Endothelial cell of umbilical vein (primary cell): ENCODE measurements around the gene DUSP28. TPM values are rescaled to one million over a fixed set of nuclear protein-coding genes. Genes with fewer than 3 reads are reported as not detected.

Experiments
- BruUV-seq: library from RNA; stranded (reverse); fragments of 400-500 nt; replicated peaks from 2 replicates; lab custom pipeline; 2021; lab: Mats Ljungman, UMichigan
- CTCF ChIA-PET: fragments of 300-600, 350-600 bp; sonication (Branson Sonifier 250); formaldehyde crosslinking; loops from one replicate; lab custom pipeline; 2021; ENCODE audit warnings: antibody characterized with exemption, inconsistent platforms; lab: Charles Lee
- POLR2A ChIA-PET: fragments of 300-600, 350-600 bp; sonication (Branson Sonifier 250); formaldehyde crosslinking; loops from one replicate; lab custom pipeline; 2021; ENCODE audit warnings: antibody characterized with exemption, inconsistent platforms; lab: Charles Lee
- DNase-seq: peaks from one replicate; pipeline ENCODE4 v3.0.0-alpha.2; 2011; ENCODE audit warnings: low read depth, low spot score
- FAIRE-seq: peaks from 2 replicates; lab custom pipeline; 2011; peaks lifted over from hg19 to GRCh38; lab: Jason Lieb, UNC
- H2AFZ ChIP-seq: 2 replicates; pipeline ENCODE4 v1.6.0; 2012; ENCODE audit warnings: low read depth, low read length, control low read depth, inconsistent platforms
- H3K27ac ChIP-seq: 2 replicates; pipeline ENCODE4 v1.5.1; 2011; ENCODE audit warnings: low read depth, mild to moderate bottlenecking, control low read depth, low read length, moderate library complexity; ENCODE audit not compliant: insufficient read depth
- H3K27me3 ChIP-seq, 2 experiments: 2 replicates each; pipeline versions ENCODE4 v1.6.0 to v1.6.1; 2011; ENCODE audit warnings: low read length in 2 of 2, mixed read lengths in 1 of 2; ENCODE audit not compliant: control insufficient read depth in 2 of 2, insufficient read depth in 2 of 2
- H3K36me3 ChIP-seq, 2 experiments: 2 replicates in 1 of 2; 3 replicates in 1 of 2; pipeline ENCODE4 v1.5.1; 2011; ENCODE audit warnings: low read length in 2 of 2, mild to moderate bottlenecking in 1 of 2, moderate library complexity in 1 of 2; ENCODE audit not compliant: control insufficient read depth in 2 of 2, insufficient read depth in 2 of 2; ENCODE audit errors: extremely low read depth in 1 of 2
- H3K4me1 ChIP-seq: 3 replicates; pipeline ENCODE4 v1.5.1; 2011; ENCODE audit warnings: mild to moderate bottlenecking, low read length; ENCODE audit not compliant: control insufficient read depth, insufficient read depth; ENCODE audit errors: extremely low read depth
- H3K4me2 ChIP-seq: 2 replicates; pipeline ENCODE4 v1.6.1; 2011; ENCODE audit warnings: low read length, control low read depth, mixed read lengths; ENCODE audit not compliant: insufficient read depth
- H3K4me3 ChIP-seq, 3 experiments: fragments of 200-600 bp in 1 of 3; sonication (generic), shearing (Covaris generic) in 1 of 3; replicated peaks in 1 of 3; 2 replicates each; pipeline ENCODE4 v1.5.1; 2011 to 2016; ENCODE audit warnings: control low read depth in 3 of 3, low read length in 3 of 3, mild to moderate bottlenecking in 2 of 3, inconsistent platforms in 1 of 3, low read depth in 1 of 3, moderate library complexity in 1 of 3; ENCODE audit not compliant: insufficient read depth in 1 of 3
- H3K79me2 ChIP-seq: 2 replicates; pipeline ENCODE4 v1.6.0; 2012; ENCODE audit warnings: low read length, inconsistent platforms; ENCODE audit not compliant: control insufficient read depth, insufficient read depth
- H3K9ac ChIP-seq: replicated peaks from 2 replicates; pipeline ENCODE3; 2011; ENCODE audit warnings: low read length, control low read depth; ENCODE audit not compliant: insufficient read depth; ENCODE audit errors: extremely low read depth
- H3K9me1 ChIP-seq: replicated peaks from 3 replicates; pipeline ENCODE4 v1.6.0; 2011; ENCODE audit warnings: mild to moderate bottlenecking, low read length; ENCODE audit not compliant: control insufficient read depth, insufficient read depth; ENCODE audit errors: extremely low read depth
- H3K9me3 ChIP-seq: replicated peaks from 2 replicates; pipeline ENCODE4 v1.5.1; 2012; ENCODE audit warnings: low read length, inconsistent platforms; ENCODE audit not compliant: control insufficient read depth, insufficient read depth
- H4K20me1 ChIP-seq: replicated peaks from 2 replicates; pipeline ENCODE3; 2011; ENCODE audit warnings: mild to moderate bottlenecking, low read length; ENCODE audit not compliant: control insufficient read depth, insufficient read depth; ENCODE audit errors: extremely low read depth
- CTCF ChIP-seq, 2 donors: IDR thresholded peaks; 1 replicate in 1 of 2; 2 replicates in 1 of 2; pipeline ENCODE4 v1.5.1; 2011; ENCODE audit warnings: low read length in 2 of 2, mild to moderate bottlenecking in 2 of 2, moderate library complexity in 2 of 2, control low read depth in 1 of 2, inconsistent platforms in 1 of 2, low read depth in 1 of 2; ENCODE audit not compliant: insufficient read depth in 1 of 2; ENCODE audit errors: extremely low read depth in 1 of 2
- EZH2 ChIP-seq: IDR thresholded peaks from 2 replicates; pipeline ENCODE4 v1.6.1; 2012; ENCODE audit warnings: borderline replicate concordance, low read depth, mild to moderate bottlenecking, moderate library complexity, low read length, inconsistent platforms; ENCODE audit not compliant: severe bottlenecking
- FOS ChIP-seq: IDR thresholded peaks from 2 replicates; pipeline ENCODE4 v1.6.1; 2011; ENCODE audit warnings: mild to moderate bottlenecking, low read length, moderate library complexity, borderline replicate concordance; ENCODE audit not compliant: insufficient read depth
- GATA2 ChIP-seq: IDR thresholded peaks from 2 replicates; pipeline ENCODE4 v1.7.0; 2011; ENCODE audit warnings: low read depth, mild to moderate bottlenecking, moderate library complexity, mixed read lengths, low read length; ENCODE audit not compliant: insufficient read length, insufficient read depth
- JUN ChIP-seq: IDR thresholded peaks from 2 replicates; pipeline ENCODE4 v1.6.1; 2011; ENCODE audit warnings: borderline replicate concordance, low read depth; ENCODE audit not compliant: insufficient read length, insufficient read depth
- MAX ChIP-seq: IDR thresholded peaks from 2 replicates; pipeline ENCODE4 v1.6.1; 2011; ENCODE audit not compliant: insufficient read depth, insufficient read length
- POLR2A ChIP-seq: IDR thresholded peaks from 2 replicates; pipeline ENCODE4 v1.6.1; 2012; ENCODE audit warnings: low read depth, mild to moderate bottlenecking, control low read depth, low read length
- POLR2AphosphoS5 ChIP-seq: IDR thresholded peaks from 2 replicates; pipeline ENCODE4 v1.6.1; 2012; ENCODE audit warnings: low read depth, mild to moderate bottlenecking, control low read depth, low read length, moderate library complexity; ENCODE audit not compliant: insufficient read depth
- dilution Hi-C: fragments of 300-500 bp; cut with MboI; formaldehyde crosslinking; loops from one replicate; pipeline ENCODE4 v1.15.0; 2019; ENCODE audit warnings: low sequenced_read_pairs; ENCODE audit not compliant: extremely low pct_ligation_motif_present
- intact Hi-C: fragments of 100-400 bp; cut with micrococcal nuclease; formaldehyde crosslinking; loops from one replicate; pipeline ENCODE4 v1.10.0; 2022
- polyA plus RNA-seq, 4 experiments: library from polyadenylated mRNA; depleted of rRNA in 3 of 4; stranded (reverse) in 3 of 4; unstranded in 1 of 4; fragments of >200 nt; gene quantifications; 2 replicates each; pipeline versions ENCODE4 v1.2.1 to v1.2.3, GENCODE V29; 2011 to 2012; ENCODE audit warnings: missing spikeins in 1 of 4
- total RNA-seq: library from RNA; stranded (reverse); gene quantifications from 2 replicates; pipeline ENCODE4 v1.2.3, GENCODE V29; 2021

Gene DUSP28
- total and polyA plus RNA-seq, 2 donors (not counting 3 experiments of a cell fraction or from before 2014, with no cell fraction given) = 2.2 to 4.3 TPM

GRCh38 chr2:240557808-240558207 lies 2.3 kb upstream of the DUSP28 start, which contains the start of gene ANKMY1:
TSS of gene ANKMY1 (minus strand) at chr2:240557988. CDS start at chr2:240557335, 653 bp downstream.
- Histone ChIP-seq H3K27me3 (no peaks in the 10 kb centered on the region), H3K9ac (peak within 1 kb of the TSS; percentile 27), H3K4me1 (peaks cover 34% of the 10 kb centered on the region), H2AFZ (peak within 1 kb of the TSS; percentile 50), H3K79me2 (peaks cover 13% of the 10 kb centered on the region), H3K4me3 (peak within 1 kb of the TSS in 2 of 3 experiments; percentile 10 to 39), H4K20me1 (no peaks in the 10 kb centered on the region), H3K9me3 (no peaks in the 10 kb centered on the region), H3K9me1 (no peaks in the 10 kb centered on the region), H3K4me2 (peak within 1 kb of the TSS; percentile 63), H3K36me3 (peaks cover 0 to 2% of the 10 kb centered on the region in 2 experiments), H3K27ac (no peak within 1 kb of the TSS)
- peak; percentile 73 for DNase-seq
- BruUV-seq = no TSS peak
- peak; percentile 68 for FAIRE-seq
- intact Hi-C loops = no loop called here
- dilution Hi-C loops = no loop called here
- POLR2A ChIA-PET = no interaction called here
- TF ChIP-seq CTCF (IDR thresholded peaks at IDR 0.05; ENCODE audit: extremely low read depth in 1 of 2, insufficient read depth in 1 of 2, low read depth in 1 of 2, low read length in 2 of 2) (no peak), FOS (no peak), EZH2 (no peak), MAX (no peak), GATA2 (no peak), JUN (no peak), POLR2AphosphoS5 (peak; percentile 22), POLR2A (no peak)
- CTCF ChIA-PET = interaction anchor here (1.6 to 4.3 kb wide), 4 partner anchors 8 to 44 kb away, joined by 4 to 22 read pairs (median 12); partner anchors contain the start of gene CAPN10
